Mammary epithelial cell (primary cell): ENCODE data around the gene KMT5C.

ENCODE experiments used
- EZH2 ChIP-seq: IDR thresholded peaks from 2 replicates; pipeline ENCODE4 v1.6.1; 2012; ENCODE audit warnings: low read length, inconsistent platforms, borderline replicate concordance
- TF ChIP-seq, protein P1 (sequence below), 2 donors: IDR thresholded peaks in 1 of 2; conservative IDR thresholded peaks in 1 of 2; 2 replicates each; pipeline ENCODE4 v1.5.1; 2011 to 2012; ENCODE audit warnings: inconsistent platforms in 2 of 2, low read length in 2 of 2, mild to moderate bottlenecking in 2 of 2, control low read depth in 1 of 2, low read depth in 1 of 2; ENCODE audit not compliant: insufficient read depth in 1 of 2; ENCODE audit errors: extremely low read depth in 1 of 2

- no peak for TF ChIP-seq EZH2
- TF ChIP-seq, protein P1, sequence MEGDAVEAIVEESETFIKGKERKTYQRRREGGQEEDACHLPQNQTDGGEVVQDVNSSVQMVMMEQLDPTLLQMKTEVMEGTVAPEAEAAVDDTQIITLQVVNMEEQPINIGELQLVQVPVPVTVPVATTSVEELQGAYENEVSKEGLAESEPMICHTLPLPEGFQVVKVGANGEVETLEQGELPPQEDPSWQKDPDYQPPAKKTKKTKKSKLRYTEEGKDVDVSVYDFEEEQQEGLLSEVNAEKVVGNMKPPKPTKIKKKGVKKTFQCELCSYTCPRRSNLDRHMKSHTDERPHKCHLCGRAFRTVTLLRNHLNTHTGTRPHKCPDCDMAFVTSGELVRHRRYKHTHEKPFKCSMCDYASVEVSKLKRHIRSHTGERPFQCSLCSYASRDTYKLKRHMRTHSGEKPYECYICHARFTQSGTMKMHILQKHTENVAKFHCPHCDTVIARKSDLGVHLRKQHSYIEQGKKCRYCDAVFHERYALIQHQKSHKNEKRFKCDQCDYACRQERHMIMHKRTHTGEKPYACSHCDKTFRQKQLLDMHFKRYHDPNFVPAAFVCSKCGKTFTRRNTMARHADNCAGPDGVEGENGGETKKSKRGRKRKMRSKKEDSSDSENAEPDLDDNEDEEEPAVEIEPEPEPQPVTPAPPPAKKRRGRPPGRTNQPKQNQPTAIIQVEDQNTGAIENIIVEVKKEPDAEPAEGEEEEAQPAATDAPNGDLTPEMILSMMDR (conservative IDR thresholded peaks at IDR 0.05 in 1 of 2, IDR thresholded peaks at IDR 0.05 in 1 of 2; ENCODE audit: extremely low read depth in 1 of 2, insufficient read depth in 1 of 2, low read depth in 1 of 2, low read length in 2 of 2): no peak
Measured at GRCh38 chr19:55391702-55392615, 52.3 kb downstream of the KMT5C start.
